Esophagus squamous epithelium (tissue), 5 donors: ENCODE measurements around the gene SMYD3. TPM values are rescaled to one million over a fixed set of nuclear protein-coding genes. Genes with fewer than 3 reads are reported as not detected.

Experiments used
- DNase-seq: peaks from one replicate; lab custom pipeline; 2025; lab: John Stamatoyannopoulos, UW
- H3K27ac ChIP-seq, 4 donors: fragments of 200-600 bp; sonication (generic); one replicate each; pipeline ENCODE4 v1.5.1; 2016 to 2019; ENCODE audit warnings: mild to moderate bottlenecking in 1 of 4
- H3K27me3 ChIP-seq, 4 donors: fragments of 200-600 bp; sonication (generic); 1 replicate in 3 of 4; 2 replicates in 1 of 4; pipeline versions ENCODE4 v1.5.1 to v1.6.0; 2017 to 2021; ENCODE audit warnings: antibody characterized with exemption in 1 of 4
- H3K36me3 ChIP-seq, 3 donors: fragments of 200-600 bp; sonication (generic); one replicate each; pipeline ENCODE4 v1.5.1; 2016 to 2019
- H3K4me1 ChIP-seq, 3 donors: fragments of 200-600 bp; sonication (generic); one replicate each; pipeline ENCODE4 v1.5.1; 2017 to 2019
- H3K4me3 ChIP-seq, 4 donors: fragments of 200-600 bp; sonication (generic); 1 replicate in 3 of 4; 2 replicates in 1 of 4; pipeline ENCODE4 v1.5.1; 2016 to 2019; ENCODE audit warnings: mild to moderate bottlenecking in 2 of 4, moderate library complexity in 1 of 4
- H3K9me3 ChIP-seq, 3 donors: fragments of 200-600 bp; sonication (generic); one replicate each; pipeline ENCODE4 v1.5.1; 2016 to 2019
- POLR2A ChIP-seq, 4 donors: fragments of 450-650 bp; IDR thresholded peaks; one replicate each; pipeline ENCODE4 v1.6.1; 2017; ENCODE audit warnings: antibody characterized with exemption in 4 of 4, mild to moderate bottlenecking in 4 of 4, moderate library complexity in 3 of 4
- WGBS, 2 donors: methylation state at CpG; one replicate each; pipeline ENCODE4 v1.1.5; 2018; 5-methylcytosine and 5-hydroxymethylcytosine counted together
- intact Hi-C: fragments of 100-400 bp; cut with DNase I; formaldehyde crosslinking; loops from one replicate; pipeline ENCODE4 v1.15.0; 2022
- total RNA-seq, 4 donors: library from RNA; depleted of rRNA; stranded (reverse); fragments of >200 nt; gene quantifications; one replicate each; pipeline ENCODE4 v1.1.0, GENCODE V29; 2016
- TF ChIP-seq, protein P1 (sequence below), 6 experiments: fragments of 450-650 bp in 4 of 6; fragments of 200-600 bp in 2 of 6; sonication (generic) in 2 of 6; IDR thresholded peaks; one replicate each; pipeline ENCODE4 v1.5.1; 2016 to 2019; ENCODE audit warnings: antibody characterized with exemption in 6 of 6, mild to moderate bottlenecking in 4 of 6, moderate library complexity in 4 of 6
- donor health status: DM: yes; HTN: yes; CAD: no.

Gene SMYD3
- total RNA-seq, 4 donors from 2014 or later = 8.4 to 15.8 (median 11.5) TPM

DNA sequence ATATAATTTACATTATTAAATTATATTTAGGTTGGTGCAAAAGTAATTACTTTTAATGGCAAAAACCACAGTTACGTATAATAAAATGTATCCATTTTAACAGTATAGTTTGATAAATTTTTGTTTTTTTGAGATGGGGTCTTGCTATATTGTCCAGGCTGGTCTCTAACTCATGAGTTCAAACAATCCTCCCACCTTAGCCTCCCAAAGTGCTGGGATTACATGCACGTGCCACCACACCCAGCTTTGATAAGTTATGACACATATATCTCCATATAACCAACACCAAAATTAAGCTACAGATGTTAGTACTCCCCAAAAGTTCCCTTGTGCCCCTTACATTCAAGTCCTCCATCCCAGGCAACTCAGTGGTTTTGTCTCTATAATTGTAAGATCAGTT lies 163.1 kb downstream of the SMYD3 start:
- DNase-seq = no peak
- intact Hi-C loops = no loop called here
- Histone ChIP-seq H3K9me3 (no peaks in the 10 kb centered on the region), H3K36me3 (peaks cover 0 to 8% (median 0%) of the 10 kb centered on the region in 3 donors), H3K27ac (no peak overlapping the region), H3K4me1 (no peaks in the 10 kb centered on the region), H3K4me3 (no peak overlapping the region), H3K27me3 (no peaks in the 10 kb centered on the region)
- TF ChIP-seq, protein P1, sequence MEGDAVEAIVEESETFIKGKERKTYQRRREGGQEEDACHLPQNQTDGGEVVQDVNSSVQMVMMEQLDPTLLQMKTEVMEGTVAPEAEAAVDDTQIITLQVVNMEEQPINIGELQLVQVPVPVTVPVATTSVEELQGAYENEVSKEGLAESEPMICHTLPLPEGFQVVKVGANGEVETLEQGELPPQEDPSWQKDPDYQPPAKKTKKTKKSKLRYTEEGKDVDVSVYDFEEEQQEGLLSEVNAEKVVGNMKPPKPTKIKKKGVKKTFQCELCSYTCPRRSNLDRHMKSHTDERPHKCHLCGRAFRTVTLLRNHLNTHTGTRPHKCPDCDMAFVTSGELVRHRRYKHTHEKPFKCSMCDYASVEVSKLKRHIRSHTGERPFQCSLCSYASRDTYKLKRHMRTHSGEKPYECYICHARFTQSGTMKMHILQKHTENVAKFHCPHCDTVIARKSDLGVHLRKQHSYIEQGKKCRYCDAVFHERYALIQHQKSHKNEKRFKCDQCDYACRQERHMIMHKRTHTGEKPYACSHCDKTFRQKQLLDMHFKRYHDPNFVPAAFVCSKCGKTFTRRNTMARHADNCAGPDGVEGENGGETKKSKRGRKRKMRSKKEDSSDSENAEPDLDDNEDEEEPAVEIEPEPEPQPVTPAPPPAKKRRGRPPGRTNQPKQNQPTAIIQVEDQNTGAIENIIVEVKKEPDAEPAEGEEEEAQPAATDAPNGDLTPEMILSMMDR (IDR thresholded peaks at IDR 0.05) = no peak
- TF ChIP-seq POLR2A (IDR thresholded peaks at IDR 0.05) = no peak
- WGBS, 2 donors = 82 to 94% methylated on average over 2 of the region's 2 CpGs

DNA sequence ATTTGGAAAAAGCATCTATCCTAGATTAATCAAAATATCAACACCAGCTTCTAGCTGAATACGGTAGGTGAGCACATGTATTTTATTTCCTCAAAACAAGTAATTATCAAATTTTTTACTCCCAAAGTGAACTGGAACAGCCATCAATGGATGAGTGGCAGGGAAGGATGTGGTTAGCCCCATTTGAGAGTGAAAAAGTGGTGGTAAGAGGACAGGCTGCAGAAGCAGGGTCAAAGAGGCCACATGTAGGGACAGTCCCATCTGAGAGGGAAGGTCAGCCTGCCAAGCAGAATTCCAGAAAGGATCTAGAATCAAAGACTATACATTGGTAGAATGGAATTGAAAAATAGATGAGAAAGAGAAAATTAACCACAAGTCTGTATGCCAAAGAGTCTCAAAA lies 163.8 kb downstream of the SMYD3 start:
- WGBS, 2 donors = 86 to 90% methylated on average over 1 of the region's 1 CpG
- TF ChIP-seq, protein P1 (IDR thresholded peaks at IDR 0.05) = no peak
- TF ChIP-seq POLR2A (IDR thresholded peaks at IDR 0.05) = no peak
- H3K27ac ChIP-seq = no peak overlapping the region

DNA sequence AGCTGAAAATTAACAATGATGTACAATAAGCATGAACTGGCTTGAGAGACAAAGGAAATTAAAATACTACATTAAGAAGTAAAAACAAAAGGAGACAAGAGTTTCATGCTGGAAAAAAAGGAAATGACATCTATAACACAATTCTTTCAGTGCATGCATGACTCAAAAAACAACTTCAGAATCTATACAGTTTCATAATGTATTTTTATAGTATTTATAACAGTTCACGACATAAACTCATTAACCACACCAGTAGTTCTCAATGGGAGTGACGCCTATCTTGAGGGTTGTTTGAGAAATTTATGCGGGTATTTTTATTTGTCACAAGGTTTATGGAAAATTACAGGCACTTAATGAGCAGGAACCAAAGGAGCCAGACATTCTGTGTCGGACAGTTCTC lies 168.5 kb downstream of the SMYD3 start:
- no peak for DNase-seq
- Histone ChIP-seq H3K9me3 (no peaks in the 10 kb centered on the region), H3K27ac (no peak overlapping the region), H3K4me1 (no peaks in the 10 kb centered on the region), H3K27me3 (no peaks in the 10 kb centered on the region), H3K4me3 (no peak overlapping the region), H3K36me3 (no peaks in the 10 kb centered on the region)
- intact Hi-C loops = no loop called here
- TF ChIP-seq, protein P1 (IDR thresholded peaks at IDR 0.05) = no peak
- TF ChIP-seq POLR2A (IDR thresholded peaks at IDR 0.05) = no peak
- WGBS, 2 donors = 75 to 90% methylated on average over 4 of the region's 4 CpGs

More for the DNA sequence above, 163.8 kb downstream of the SMYD3 start:
- no peaks in the 10 kb centered on the region for H3K9me3 ChIP-seq
- H3K27me3 ChIP-seq = no peaks in the 10 kb centered on the region
- H3K36me3 ChIP-seq = peaks cover 0 to 8% (median 0%) of the 10 kb centered on the region in 3 donors
- no peak for DNase-seq
- no peaks in the 10 kb centered on the region for H3K4me1 ChIP-seq
- intact Hi-C loops = no loop called here
- H3K4me3 ChIP-seq = no peak overlapping the region

DNA sequence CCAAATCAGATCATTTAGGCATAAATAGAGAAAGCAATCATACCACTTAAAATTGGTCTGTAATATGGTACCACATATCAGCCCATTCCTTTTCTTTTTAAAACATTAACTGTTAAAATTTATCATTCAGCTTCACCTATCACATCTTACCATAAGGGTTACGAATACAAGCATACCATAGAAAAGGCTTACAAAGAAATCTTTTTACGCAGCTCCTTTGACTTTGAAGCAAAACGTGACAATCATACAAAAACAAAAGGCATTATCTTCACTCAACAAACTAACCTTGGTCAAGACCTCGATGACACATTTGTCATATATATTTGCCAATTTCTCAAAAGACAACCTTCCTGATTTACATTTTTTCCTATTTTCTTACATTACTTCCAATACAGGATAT lies 169.0 kb downstream of the SMYD3 start:
- H3K4me1 ChIP-seq = no peaks in the 10 kb centered on the region
- no peak for DNase-seq
- intact Hi-C loops = no loop called here
- H3K27me3 ChIP-seq = no peaks in the 10 kb centered on the region
- no peaks in the 10 kb centered on the region for H3K9me3 ChIP-seq
- no peak overlapping the region for H3K27ac ChIP-seq
- TF ChIP-seq, protein P1 (IDR thresholded peaks at IDR 0.05) = no peak
- no peak for TF ChIP-seq POLR2A (IDR thresholded peaks at IDR 0.05)
- H3K36me3 ChIP-seq = no peaks in the 10 kb centered on the region
- WGBS, 2 donors = 73 to 76% methylated on average over 4 of the region's 4 CpGs
- H3K4me3 ChIP-seq = no peak overlapping the region

DNA sequence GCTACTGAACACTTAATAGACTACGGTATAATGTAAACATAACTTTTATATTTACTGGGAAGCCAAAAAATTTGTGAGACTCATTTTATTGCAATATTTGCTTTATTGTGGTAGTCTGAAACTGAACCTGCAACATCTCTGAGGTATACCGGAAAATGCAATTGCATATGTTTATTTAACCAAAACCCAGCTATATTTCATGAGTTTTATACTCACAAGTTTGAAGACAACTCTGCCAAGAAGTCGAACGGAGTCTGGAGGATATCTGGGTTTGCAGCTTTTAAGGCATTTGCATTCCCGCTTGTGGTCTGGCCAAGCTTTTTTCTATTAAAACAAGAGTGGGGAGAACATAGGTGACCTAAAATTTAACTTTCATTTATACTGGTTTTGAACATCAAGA lies 171.9 kb downstream of the SMYD3 start:
- intact Hi-C loops = no loop called here
- 75 to 85% methylated on average over 5 of the region's 5 CpGs for WGBS, 2 donors
- TF ChIP-seq, protein P1 (IDR thresholded peaks at IDR 0.05) = no peak
- TF ChIP-seq POLR2A (IDR thresholded peaks at IDR 0.05) = no peak
- no peaks in the 10 kb centered on the region for H3K27me3 ChIP-seq
- H3K27ac ChIP-seq = no peak overlapping the region
- no peaks in the 10 kb centered on the region for H3K9me3 ChIP-seq
- DNase-seq = no peak
- H3K36me3 ChIP-seq = no peaks in the 10 kb centered on the region
- no peak overlapping the region for H3K4me3 ChIP-seq
- H3K4me1 ChIP-seq = no peaks in the 10 kb centered on the region
